Non-pigmented ciliary epithelial cell (primary cell): ENCODE results near the gene ANKRD12.
"Not testable (repeated sequence)": the region's sequence is repeated elsewhere in the genome, so short reads cannot be mapped to it uniquely, and the experiment has no call there.

Experiments
- DNase-seq: peaks from one replicate; pipeline ENCODE4 v3.0.0-alpha.2; 2010; ENCODE audit warnings: low read depth

The ANKRD12 gene

DNA sequence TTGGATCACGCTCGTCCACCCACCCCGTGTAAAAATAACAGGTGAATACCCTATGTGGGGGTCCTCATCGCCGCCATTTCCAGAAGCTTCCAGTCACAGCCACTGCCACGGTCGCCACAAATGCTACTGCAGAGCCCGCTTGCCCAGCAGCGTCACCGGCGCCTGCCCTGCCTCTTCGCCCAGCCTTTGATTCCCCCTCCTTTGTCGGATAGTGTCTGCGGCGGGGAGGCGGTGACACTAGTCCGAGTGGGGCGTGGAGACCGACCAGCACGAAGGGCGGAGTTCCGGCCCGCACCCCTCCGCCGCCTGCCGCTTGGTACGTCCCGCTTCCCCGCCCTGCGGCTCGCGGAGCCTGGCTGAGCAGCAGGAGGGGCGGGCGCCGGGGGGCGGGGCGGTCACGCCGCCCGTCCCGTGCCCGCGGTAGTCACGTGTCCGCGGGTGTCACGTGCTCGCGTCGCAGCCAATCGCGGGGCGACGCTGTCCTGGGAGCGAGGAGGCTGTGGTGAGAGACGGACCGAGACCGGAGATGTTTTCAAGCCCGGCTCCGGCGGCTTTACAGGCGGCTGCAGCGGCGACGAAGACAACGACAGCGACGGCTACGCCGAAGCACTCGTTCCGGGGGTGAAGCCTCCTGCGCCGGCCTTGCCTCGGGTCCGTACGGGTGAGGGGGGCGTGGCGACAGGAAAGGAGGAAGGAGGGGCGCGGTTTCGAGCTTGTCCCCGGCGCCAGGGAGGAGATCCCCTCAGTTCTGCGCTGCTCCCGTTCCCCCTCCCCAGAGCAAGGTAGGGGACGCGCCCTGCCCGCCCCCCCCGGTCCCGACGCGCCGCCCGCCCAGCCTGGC, at the start of gene ANKRD12:
Gene ANKRD12 (plus strand): TSS at position 467 of the 841 bp plus-strand sequence. CDS start 45,652 bp downstream, outside the sequence.
- peak; percentile 79 for DNase-seq

DNA sequence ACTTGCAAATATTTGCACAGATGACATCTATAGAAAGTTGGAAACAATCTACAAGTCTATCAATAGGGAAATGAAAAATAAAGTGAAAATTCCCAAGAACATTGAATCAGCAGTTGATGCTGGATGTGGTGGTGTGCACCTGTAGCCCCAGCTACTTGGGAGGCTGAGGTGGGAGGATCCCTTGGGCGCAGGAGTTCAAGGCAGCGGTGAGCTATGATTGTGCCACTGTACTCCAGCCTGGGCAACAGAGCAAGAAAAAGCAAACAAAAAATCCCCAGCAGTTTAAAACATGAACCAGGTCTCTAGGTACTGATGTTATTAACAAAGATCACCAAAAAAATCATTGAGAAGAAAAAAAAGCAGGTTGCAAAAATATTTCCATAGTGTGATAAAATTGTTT, 49.4 kb upstream of the ANKRD12 start:
- no peak for DNase-seq

DNA sequence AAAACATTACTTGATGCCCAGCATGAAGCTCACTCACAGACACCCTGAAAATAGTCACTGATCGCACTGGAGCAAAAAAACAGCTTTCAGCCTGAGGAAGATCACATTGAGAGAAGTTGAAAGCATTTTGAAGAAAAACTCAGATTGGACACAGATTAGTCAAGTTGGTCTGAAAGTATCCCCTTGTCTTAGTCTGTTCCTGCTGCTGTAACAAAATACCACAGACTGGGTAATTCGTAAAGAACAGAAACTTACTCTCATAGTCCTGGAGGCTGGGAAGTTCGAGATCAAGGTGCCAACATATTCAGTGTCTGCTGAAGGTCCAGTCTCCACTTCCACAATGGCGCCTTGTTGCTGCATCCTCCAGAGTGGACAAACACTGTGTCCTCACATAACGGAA, 48.3 kb upstream of the ANKRD12 start:
- DNase-seq = no peak

DNA sequence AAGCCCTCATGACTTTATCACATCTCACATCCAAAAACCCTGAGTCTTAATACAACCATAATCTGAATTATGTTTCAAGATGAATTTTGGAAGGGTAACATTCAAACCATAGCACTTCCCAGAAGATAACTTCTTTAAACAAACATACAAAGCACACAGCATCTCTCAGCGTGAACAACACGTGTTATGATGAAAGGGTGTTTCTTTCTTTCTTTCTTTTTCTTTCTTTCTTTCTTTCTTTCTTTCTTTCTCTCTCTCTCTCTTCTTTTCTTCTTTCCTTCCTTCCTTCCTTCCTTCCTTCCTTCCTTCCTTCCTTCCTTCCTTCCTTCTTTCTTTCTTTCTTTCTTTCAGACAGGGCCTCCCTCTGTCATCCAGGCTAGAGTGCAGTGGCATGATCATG, 47.9 kb upstream of the ANKRD12 start:
- DNase-seq = not testable (repeated sequence)

DNA sequence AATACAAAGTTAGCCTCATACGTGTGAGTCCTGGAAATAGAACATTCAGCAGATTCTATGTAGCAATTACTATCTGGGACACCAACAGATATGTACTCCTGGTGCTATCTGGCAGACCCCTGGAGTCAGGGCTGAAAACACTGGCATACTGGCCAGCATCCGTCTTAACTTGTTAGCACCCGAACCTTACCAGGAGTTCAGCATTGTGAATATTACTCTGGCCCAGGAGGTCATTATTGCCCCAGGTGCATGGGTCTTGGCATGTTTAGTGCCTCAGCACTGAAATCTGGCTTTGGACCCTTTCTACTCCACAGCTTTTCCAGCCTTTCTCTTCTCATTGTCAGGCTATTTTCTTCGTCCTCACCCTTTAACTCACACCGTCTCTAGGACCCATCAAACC, 46.0 kb upstream of the ANKRD12 start:
- DNase-seq = no peak

DNA sequence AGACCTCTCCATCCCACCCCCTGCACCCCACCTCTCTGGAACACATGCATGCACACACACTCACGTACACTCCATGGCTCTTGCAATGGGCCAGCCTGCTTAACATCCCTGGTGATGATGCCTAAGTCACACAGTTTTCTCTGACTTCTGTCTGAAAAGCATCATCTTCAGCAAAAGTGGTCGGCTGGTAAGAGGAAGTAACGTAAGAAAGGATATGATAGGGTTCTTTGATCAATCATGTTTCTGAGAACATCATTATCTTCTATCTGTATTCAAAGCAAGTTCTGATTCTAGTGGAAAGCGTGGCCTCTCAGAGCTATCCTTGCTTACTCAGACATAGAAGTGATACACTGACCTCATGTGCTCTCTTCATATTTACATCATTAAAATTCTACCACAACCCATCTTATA, 45.5 kb upstream of the ANKRD12 start:
- DNase-seq = no peak

DNA sequence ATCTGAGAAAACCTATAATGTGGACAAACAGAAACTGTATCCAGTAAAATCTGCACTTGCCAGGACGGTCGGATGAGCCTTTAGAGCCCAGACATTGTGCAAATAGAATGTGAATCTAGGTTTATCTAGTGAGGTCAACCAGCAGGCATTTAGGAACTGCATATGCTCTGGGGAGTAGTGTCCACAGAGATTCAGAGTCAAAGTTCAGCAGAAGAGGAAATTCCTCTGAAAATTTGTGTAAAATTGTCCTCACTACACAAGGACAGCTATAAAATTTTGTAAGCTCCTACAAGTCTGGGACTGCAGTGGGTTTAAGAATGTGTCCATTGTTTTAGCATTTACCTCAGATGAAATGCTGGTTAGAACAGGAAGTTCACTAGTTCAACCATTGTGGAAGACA, 43.9 kb upstream of the ANKRD12 start:
- DNase-seq = no peak

DNA sequence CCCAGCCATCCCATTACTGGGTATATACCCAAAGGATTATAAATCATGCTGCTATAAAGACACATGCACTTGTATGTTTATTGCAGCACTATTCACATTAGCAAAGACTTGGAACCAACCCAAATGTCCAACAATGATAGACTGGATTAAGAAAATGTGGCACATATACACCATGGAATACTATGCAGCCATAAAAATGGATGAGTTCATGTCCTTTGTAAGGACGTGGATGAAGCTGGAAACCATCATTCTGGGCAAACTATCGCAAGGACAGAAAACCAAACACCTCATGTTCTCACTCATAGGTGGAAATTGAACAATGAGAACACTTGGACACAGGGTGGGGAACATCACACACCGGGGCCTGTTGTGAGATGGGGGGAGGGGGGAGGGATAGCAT, 43.5 kb upstream of the ANKRD12 start:
- not testable (repeated sequence) for DNase-seq

DNA sequence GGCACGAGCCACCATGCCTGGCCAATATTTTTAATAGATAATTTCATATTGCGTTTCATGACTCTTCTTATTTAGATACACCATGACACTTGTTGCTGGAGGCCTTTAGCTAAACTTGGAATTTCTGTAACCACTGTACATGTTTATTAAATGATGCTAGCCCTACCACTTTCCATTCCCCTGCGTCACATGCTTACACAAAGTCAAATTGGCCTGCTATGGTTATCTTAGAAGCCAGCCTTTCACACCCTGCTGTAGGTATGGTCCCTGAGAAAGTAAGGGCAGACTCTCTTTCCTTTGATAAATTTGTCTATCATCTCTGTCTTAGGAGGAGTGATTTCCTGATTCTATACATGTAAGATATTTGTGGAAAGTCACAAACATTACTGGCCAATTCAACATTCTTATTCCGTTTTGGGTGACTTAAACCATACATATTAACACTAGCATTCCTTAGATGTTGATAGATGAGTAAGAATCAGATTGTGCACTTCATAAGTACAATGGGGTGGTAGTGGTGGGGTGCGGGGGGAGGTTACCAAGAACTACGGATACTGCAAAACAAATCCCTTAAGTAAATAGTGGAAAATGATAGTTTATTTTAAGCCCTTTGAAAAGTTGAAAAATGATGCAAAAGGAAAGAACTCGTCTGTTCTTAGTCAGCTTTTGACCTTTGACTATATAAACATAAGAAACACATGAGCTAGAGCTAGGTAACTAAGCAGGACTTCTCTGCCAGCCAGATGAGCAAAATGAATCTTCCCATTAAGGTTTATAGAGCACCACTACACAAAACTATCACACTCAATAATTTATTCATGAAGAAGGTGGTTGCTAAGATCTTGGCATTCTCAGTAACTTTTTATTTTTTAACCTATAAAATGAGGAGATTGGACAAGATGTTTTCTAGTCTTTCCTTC, 42.0 kb upstream of the ANKRD12 start:
- peak; percentile 89 for DNase-seq

DNA sequence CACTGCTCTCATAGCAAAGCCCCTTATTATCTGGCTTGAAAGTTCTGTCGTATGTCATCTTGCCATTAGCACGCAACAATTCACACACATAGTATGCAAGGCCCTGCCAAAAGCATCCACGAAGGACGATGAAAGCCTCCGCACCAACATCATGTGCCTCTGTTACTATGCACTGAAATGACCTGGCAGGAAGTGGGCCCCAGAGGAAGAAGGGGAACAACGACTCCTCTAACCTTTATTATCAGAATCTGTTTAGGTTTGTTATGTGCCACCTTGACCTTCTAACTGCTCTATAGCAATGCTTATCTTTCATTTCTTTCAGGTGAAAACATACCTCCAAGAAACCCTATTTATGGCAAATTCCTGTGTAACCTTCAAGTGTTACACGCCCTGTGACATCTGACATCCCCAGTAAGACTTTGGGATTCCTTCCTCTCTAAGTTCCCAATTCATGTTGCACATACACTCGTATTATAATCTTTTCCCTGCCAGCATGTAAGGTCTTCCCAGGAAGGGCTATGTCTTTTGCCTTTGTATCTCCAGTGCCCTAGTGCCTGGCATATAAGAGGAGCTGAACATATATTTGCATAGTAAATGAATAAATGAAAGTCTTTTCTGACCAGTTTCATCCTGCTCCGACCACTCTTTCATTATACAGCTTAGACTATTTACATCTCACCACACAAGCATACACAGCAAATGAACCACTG, 41.1 kb upstream of the ANKRD12 start:
- DNase-seq = no peak

DNA sequence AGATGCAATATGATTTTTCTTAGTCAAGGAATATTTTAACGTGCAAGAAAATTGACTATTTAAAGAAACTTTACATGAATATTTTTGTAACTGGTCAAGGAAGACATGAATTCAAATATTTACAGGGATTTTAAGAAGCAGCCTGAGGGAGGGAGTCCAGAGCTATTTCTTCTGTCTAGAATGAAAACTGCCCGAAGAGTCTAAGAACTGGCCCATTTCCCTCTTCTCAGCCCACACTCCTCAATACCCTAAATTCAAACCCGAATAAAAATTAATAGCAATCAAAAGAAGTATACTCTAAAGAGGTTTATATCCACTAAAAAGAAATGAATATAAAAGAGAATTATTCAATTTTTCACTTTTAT, 40.6 kb upstream of the ANKRD12 start:
- no peak for DNase-seq

DNA sequence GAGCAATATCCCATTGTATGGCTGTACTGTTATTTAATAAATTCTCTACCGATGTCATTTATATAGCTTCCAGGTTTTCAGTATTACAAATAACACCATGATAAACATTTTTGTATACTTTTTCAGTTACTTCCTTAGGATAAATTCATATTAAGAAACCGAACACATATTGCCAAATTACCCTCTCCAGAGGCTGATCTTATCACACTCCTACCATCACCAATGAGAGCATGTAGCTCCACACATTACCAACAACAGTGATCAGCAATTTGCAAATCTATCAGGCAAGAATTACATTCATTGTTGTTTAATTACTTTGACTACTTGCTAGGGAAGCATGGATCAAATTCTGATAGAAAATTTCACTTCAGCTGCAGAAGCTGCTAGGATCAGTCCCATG, 39.9 kb upstream of the ANKRD12 start:
- DNase-seq = no peak

DNA sequence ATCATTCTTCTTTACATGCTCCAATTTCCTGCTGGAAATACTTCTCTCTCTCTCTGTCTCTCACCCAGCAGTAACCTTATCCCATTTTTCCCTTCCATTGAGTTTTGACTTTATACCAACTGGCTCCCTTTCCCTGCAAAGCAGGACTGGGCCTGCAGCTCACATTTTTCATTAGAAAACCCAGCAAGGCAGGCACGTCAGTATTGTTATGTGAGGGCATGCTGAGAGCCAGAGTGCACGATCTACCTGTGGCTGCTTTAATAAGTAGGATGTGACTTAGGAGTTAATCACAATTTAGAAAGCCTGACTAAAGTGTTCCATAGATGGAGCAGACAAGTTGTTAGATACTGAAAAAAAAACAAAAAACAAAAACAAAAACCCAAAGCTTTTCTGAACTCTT, 39.2 kb upstream of the ANKRD12 start:
- no peak for DNase-seq

DNA sequence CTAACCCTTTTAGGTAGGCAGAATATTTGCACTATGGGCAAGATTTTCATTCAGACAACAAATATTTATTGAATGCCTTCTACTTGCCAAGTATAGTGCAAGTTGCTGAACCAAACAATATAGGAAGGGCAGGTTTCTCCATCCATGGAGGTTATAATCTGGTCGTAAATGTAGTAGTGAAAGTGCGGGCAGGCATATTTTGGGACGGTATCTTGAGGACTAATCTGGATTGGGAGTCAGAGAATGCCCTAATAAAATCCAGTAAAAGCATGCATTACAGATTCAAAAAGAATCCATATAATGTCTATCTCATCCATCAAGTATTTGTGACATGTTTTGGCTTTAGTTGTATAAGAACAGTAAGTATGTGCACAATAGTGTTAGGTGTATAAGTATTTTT, 35.8 kb upstream of the ANKRD12 start:
- no peak for DNase-seq

DNA sequence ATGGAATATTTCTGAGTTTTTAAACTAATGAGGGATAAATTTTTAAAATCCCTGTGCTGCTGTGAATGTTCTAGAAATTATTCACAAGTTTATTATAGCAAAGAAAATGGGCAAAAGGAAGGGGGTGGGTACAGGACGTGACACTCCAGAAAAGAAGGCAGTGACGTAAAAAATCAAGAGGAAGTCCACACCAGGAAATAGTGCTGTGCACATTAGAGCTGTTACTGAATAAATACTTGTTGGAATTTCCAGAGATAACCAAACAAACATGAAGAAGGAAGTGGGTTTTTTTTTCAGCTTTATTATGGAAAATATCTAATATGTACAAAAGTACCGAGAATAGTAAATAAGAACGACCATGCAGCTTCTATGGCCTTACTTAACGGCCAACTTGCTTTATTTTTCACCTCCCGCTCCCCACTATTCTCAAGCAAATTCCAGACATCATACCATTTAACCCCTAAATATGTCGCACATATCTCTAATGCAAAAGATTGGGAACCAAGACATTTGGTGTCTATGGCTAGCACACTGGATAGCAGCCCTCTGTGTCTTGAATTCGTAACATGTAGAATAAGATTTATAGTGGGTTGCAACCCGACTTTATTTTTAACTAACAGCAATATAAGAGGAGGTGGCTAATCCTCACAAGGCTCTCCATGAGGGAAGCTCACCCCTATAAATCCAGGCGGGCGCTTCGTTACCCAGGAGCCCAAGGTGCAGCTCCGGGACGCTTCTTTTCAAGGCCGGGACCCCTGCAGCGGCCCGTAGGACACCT, 34.7 kb upstream of the ANKRD12 start:
- peak; percentile 42 for DNase-seq

DNA sequence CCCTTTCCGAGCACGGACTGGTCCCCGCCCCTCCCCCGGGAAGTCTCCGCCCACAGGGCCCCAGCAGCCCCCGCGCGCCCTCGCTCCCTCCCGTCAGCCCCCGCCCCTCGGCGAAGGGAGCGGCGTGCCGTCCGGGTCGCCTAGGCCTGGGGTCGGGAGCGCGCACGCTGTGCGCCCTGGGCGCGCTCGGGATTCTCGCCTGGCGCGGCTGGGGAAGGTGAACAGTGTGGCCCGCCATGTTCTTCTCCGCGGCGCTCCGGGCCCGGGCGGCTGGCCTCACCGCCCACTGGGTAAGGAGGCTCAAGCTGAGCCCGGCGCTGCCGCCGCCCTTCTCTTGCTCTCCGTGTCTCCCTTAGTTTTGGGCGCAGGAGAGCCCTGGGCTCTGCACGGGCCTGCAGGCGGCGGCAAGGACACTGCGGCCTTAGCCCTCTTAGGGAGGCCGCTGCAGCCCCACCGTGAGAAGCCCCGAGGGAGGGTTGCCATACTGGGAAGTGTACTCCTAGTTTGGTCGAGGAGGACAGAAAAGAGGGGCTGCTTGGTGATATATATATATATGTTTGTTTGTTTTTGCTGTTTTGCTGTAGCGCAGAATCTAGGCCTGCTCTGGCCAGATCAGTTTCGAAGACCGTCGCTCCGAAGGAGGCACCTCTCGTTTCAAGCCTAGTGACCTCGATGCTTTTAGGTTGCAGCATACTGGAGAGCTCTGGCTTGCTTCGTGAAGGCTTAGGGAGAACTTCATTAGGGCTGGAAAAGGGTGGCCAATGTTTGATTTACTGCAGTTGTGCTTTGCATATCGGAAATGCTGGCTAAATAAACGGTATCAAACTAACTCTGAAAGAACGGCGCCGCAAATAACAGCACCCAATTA, 33.8 kb upstream of the ANKRD12 start, which contains the start of gene NDUFV2:
Gene NDUFV2 (plus strand): TSS at position 192 of the 868 bp plus-strand sequence. CDS start 45 bp downstream, at position 237.
- DNase-seq = peak; percentile 67

DNA sequence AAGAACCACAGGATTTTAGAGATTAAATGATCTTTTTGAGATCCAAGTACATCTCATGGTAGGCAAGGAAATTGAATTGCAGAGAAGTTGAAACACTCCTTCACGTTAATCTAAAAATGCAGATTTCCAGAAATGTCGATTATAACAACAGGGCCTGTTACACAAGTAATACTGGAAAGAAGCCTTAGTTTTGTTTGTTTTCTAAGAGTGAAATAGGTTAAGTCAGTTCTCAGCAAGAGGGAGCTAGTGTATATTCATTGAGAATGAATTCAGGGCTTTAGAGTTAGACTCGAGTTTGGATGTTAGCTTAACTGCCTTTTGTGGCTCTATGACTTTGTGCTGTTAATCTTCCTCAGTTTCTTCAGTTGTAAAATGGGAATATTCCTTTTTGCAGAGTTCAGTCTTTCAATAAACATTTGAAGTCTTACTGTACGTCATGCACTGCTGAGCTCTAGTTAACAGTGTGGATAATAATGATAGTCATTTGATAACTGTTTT, 33.2 kb upstream of the ANKRD12 start:
- no peak for DNase-seq

DNA sequence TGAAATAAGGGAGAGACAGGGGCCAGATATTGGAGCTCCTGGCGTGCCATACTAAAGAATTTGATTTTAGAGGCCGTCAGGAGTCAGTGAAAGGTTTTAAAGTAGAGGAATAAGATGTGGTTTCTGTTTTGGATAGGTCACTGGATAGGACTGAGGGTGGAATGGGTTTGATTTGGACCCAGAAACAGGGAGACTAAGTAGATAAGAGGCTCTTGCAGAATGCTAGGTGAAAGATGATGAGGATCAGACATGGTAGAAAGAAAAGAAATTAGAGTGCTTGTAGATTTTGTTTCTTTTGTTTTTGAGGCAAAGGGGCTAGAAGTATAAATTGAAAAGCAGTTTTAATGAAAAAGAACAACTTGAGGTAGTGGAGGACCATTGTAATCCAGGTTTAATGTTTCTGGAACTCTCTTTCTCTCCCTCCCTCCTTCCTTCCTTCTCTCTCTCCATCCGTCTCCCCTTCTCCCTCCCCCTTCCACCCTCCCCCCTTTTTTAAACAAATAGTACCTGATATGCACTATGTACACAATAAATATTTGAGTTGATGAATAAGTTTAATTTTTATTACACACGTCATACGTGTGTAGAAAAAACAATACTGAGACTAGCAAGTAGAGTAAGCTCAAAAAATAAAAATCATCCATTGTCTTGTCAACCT, 32.2 kb upstream of the ANKRD12 start:
- no peak for DNase-seq

DNA sequence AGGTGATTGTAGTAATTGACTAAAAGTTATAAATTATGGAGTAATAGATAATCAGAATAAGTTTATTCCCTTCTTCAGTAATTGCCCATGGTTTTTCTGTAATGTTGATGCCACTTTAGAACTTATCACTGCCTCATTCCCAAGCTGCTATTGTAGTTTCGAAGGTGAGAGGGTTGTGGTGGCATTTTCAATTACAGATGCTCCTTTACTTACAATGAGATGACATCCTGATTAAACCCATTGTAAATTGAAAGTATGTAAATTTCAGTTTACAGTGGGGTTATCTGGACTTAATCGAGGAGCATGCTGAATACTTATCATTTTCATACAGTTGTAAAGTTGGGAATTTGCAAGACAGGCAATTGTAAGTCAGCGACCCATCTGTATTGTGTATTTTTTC, 31.2 kb upstream of the ANKRD12 start:
- no peak for DNase-seq

DNA sequence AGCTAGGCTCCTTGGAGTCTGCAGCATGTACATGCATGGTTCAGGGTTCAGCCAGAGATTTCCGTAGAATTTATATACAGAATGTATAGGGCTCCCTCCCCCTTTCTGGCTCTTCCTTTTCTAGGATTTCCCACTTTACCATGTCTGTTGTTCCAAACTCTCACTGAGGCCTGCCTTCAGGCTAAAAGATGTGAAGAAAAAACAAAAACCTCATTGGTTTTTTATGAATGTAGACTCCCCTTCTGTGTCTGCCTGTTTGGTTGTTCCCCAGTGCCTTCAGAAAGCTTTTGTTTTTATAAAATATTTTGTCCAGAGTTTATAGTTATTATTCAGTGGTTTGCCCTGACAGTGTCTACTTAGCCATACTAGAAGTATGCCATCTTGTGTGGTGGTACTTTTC, 30.5 kb upstream of the ANKRD12 start:
- DNase-seq = no peak
